Neural progenitor cell (in vitro differentiated cells): ENCODE measurements around the gene MAPKBP1.

Experiments used
- CTCF ChIP-seq: fragments of 200-600 bp; sonication (generic); IDR thresholded peaks from 2 replicates; pipeline ENCODE4 v1.5.1; 2017; ENCODE audit warnings: antibody characterized with exemption, mild to moderate bottlenecking
- EZH2 ChIP-seq: fragments of 200-600 bp; sonication (generic); IDR thresholded peaks from 2 replicates; pipeline ENCODE4 v1.6.1; 2017; ENCODE audit warnings: antibody characterized with exemption, mild to moderate bottlenecking, moderate library complexity

DNA sequence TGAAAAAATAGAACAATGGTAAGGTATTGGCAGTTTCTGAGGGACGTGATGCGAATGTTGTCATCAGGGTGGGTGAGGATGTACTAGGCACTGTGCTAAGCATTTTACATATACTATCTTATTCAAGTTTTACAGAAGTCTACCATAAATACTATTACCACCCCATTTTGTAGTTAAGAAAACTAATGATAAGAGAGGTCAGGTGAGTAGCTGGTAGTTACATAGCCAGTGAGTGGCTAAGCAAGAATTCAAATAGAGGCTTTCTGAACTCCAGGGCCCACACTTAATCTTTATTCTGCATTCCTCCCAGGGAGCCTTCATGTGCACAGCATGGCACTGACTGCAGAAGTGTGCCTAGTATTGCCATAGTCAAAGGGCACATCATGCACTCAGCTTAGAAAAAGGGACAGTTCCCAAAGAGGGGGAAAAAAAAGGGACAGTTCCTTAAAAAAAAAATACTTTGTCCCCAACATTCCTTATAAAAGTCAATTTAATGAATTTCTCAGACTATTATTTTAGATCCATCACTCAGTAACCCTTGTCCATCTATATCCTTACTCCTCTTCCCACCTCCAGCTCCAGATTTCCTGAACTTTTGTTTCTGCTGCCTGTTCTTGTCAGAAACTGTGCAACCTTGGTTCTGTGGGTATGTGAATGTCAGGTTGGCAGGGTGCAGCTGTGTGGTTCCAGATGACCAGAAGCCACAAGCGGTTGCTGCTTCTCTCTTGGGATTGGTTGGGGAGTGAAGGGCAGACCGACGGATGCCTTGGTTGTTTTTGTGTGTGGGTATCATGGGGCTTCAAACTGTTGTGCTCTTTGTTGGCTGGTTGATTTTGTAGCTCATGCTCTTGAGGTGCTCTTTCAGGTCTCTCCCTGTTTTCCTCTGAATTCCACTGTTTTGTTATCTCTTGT lies 8.3 kb downstream of the MAPKBP1 start:
- TF ChIP-seq EZH2 (no peak), CTCF (no peak)
